22Rv1 (cell line): Measurements from ENCODE around the gene PLB1.

ENCODE experiments used
- H3K27ac ChIP-seq: fragments of 450-650 bp; 2 replicates; pipeline ENCODE4 v1.5.1; 2017
- ZFX ChIP-seq: fragments of 450-650 bp; IDR thresholded peaks from 2 replicates; pipeline ENCODE4 v1.6.1; 2017; ENCODE audit warnings: antibody characterized with exemption, borderline replicate concordance
- TF ChIP-seq, protein P1 (sequence below): fragments of 450-650 bp; IDR thresholded peaks from 2 replicates; pipeline ENCODE4 v1.5.1; 2017; ENCODE audit warnings: mild to moderate bottlenecking

PLB1 gene

DNA sequence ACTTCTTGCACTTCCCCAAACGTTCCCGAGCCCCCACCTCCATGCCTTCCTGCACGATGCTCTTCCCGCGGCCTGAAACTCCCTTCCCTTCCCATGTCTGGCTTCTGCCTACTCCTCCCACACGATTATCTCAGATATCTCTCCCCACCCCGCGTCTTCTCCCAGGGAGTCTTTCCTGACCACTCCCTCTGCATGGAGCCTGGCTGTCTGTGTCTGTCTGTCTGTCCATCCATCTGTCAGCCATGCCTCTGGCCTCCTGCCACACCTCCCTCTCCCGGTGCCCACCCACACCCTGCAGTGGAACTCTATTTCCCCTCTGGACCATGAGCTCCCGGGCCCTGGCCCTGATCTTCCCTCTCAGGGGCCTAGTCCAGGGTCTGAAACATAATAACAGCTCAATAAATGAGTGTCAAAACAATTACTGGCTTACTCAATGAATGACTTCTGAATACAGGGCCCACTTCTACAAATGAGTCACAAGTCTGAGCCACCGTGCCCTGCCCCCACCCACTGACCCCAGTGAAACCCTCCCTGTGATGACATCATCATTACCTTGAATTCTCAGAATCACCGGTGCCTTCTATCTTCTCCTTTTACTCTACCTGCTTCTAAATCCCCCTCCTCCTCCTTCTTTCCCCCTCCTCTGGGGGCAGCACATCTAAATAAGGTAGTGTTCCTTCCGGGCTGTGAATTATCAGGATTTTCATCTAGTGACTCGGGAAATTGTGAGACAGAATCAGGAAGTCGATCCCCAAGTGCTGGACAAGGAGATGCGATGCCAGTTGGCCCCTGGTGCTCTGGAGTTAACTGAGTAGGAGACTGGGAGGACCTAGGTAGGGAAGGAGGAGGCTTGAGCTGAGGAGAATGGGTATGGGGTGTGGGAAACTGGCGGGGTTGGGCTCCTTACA, 46.1 kb upstream of the PLB1 start:
- TF ChIP-seq ZFX: no peak
- TF ChIP-seq, protein P1, sequence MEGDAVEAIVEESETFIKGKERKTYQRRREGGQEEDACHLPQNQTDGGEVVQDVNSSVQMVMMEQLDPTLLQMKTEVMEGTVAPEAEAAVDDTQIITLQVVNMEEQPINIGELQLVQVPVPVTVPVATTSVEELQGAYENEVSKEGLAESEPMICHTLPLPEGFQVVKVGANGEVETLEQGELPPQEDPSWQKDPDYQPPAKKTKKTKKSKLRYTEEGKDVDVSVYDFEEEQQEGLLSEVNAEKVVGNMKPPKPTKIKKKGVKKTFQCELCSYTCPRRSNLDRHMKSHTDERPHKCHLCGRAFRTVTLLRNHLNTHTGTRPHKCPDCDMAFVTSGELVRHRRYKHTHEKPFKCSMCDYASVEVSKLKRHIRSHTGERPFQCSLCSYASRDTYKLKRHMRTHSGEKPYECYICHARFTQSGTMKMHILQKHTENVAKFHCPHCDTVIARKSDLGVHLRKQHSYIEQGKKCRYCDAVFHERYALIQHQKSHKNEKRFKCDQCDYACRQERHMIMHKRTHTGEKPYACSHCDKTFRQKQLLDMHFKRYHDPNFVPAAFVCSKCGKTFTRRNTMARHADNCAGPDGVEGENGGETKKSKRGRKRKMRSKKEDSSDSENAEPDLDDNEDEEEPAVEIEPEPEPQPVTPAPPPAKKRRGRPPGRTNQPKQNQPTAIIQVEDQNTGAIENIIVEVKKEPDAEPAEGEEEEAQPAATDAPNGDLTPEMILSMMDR: no peak
- no peak overlapping the region for H3K27ac ChIP-seq

DNA sequence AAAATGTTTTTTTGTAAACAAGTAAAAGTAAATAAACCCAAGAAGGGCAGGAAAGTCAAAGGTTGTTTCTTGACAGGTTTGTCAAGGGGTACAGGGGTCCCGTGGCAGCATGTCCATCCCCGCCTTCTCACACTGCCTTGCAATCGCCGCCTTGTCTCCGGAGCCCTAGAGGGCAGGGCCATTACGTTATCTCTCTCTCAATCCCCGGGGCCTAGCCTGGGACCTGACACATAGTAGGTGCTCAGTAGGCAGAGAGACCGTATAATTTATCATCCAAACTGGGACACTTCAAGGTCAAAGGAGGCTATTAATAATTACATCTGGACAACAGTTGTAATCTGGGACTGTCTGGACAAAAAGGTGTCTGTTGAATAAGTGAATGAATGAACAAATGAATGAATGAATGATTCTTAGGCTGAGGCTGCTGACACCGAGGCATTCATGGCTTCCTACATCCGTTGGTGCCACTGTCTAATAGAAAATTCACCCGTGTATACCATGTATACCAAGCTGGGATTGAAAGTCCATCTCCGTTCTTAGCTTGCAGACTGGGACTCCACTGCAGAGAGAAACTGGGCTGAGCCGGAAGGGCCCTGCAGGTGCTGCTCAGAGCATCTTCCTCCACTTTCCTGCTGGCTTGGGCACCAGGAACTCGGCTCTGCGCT, 44.8 kb upstream of the PLB1 start:
- no peak for TF ChIP-seq ZFX
- TF ChIP-seq, protein P1: no peak
- no peak overlapping the region for H3K27ac ChIP-seq

DNA sequence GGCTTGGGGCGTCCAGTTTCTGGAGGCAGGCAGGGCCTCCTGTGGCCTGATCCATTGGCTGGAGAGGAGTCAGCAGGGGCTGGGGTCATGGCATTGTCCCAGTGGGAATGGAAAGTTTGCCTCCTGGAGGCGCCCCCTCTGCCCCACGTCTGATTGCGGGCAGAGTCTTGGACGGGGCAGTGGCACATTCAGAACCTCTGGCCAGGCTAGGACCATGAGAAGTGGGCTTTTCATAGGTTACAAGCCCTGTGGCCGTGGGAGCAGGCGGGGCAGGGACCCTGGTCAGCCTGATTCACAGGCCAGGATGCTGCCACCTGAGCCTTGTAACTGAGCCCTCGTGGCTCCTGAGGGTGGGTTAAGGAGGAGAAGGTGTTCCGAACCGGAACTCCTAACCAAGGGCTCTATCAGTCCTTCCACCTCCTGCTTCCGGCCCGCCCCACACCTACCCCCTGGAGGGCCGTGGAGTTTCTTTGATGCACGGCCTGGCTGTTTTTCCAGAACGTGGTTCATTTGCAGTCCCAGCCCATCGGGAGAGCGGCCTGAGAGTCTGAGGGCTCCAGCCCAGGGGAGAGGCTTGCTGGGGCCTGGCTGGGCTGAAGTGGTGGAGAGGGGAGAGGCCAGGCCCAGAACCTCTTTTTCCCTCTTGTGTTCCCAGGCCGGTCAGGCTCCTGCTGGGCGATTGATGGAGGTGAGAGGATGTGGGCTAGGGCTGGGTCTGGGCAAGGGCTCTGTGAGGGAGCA, 43.9 kb upstream of the PLB1 start:
- no peak for TF ChIP-seq ZFX
- TF ChIP-seq, protein P1: no peak
- no peak overlapping the region for H3K27ac ChIP-seq

DNA sequence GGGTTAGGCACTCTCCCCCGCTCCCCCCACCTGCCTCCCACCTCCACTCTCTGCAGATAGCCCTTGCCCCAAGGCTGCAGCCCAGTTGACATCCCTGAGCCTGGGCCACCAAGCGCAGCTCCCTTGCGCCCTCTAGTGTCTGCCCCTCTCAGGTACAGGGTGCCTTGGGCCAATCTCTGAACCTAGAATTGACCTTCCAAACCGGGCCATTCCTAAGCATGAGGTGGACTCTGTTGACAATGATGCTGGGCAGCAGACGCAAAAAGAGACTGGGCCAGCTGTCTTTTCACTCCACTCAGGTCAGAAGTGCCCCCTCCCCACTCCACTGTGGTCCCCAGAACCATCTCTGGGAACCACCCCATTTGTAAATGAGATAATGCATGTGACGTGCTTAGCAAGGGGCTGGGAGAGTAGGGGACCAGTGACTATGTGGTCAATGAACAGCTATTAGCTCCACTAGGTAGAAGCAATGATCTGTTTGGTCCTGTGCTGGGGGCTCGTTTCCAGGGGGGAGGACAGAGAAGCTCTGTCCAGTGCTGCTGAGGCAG, 43.3 kb upstream of the PLB1 start:
- H3K27ac ChIP-seq: no peak overlapping the region

DNA sequence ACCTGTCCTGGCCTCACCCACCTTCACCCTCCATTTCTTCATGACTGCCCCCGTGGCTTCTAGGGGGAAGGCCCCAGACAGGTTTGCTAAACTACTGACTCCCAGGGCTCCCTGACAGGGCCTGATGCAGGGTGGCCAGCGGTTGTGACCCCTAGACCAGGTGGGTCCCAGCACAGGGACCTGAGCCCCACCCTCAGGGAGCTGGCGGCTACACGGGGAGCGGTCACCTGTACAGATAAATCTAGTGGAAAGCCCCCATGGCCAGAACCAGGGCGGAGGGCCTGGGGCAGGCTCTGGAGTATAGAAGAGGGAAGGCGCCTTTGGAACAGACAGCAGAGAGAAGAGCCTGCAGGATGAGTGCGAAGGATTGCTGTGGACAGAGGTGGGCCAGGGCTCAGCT, 42.5 kb upstream of the PLB1 start:
- no peak overlapping the region for H3K27ac ChIP-seq
- TF ChIP-seq, protein P1: no peak
- TF ChIP-seq ZFX: no peak

More for the DNA sequence above, 43.3 kb upstream of the PLB1 start:
- TF ChIP-seq, protein P1: peak; percentile 94
- no peak for TF ChIP-seq ZFX

DNA sequence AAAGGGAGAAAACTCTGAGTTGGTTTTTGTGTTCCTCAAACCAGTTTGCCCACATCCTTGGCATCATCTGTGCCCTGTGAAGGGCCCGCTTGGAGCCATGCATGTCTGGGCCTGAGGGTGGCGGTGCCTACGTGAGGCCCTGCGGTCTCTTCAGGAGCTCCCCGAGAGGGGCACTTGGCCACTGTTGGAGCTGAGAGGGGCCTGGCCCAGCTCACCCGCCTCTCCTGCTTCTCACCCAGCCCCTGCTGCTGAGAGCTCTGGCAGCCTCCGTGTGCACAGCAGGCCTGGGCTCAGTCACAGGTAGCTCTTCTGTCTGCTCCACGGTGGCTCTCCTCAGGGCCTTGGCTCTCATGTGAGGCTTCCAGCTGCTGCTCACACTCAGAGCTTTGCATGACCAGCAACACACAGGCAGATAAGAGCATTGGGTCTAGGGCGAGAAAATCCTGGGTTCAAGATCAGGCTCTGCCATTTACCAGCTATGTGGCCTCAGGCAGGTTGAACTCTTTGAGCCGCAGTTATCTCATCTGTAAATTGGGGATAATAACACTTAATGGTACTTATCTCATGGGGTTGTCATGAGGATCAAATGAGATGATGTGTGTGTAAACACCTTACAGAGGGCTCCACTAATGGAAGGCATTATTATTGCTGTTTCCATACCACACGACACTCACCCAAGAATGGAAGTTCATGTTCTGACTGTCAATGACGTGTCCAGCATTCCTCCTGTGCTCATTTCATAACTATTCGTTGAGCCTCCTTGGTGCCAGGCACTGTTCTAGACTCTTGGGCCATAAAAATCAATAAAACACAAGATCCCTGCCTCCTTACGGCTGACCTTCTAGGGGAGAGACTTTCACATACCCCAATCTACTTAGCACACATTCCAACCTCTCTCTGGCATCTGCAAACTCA, 41.6 kb upstream of the PLB1 start:
- H3K27ac ChIP-seq: no peak overlapping the region

More for the DNA sequence above, 41.6 kb upstream of the PLB1 start:
- no peak for TF ChIP-seq ZFX
- TF ChIP-seq, protein P1: no peak
